Fibroblast of pulmonary artery (primary cell): Measurements from ENCODE around the gene MROH2A.

ENCODE experiments used
- DNase-seq: peaks from one replicate; pipeline ENCODE4 v3.0.0-alpha.2; 2010; ENCODE audit warnings: low read depth
- H3K4me3 ChIP-seq: replicated peaks from 2 replicates; pipeline ENCODE4 v1.5.1; 2011; ENCODE audit warnings: low read depth, mild to moderate bottlenecking, control low read depth, low read length, moderate library complexity
- TF ChIP-seq, protein P1 (sequence below): IDR thresholded peaks from 2 replicates; pipeline ENCODE4 v1.5.1; 2011; ENCODE audit warnings: mild to moderate bottlenecking, control low read depth, low read length, inconsistent platforms; ENCODE audit errors: missing control alignments

The MROH2A gene

DNA sequence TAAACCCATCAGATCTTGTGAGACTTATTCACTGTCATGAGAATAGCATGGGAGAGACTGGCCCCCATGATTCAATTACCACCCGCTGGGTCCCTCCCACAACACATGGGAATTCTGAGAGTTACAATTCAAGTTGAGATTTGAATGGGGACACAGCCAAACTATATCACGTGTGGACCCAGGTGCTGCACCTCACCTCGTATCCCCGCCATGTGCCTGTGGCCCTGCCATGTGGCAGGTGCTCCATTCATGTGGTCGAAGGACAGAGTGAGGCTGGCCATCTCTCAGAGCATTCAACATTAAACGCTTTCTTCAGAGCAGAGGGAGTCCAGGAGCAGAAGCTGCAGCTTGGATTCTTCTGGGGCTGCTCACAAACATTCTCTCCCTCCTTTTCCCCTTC lies 32.3 kb downstream of the MROH2A start:
- TF ChIP-seq, protein P1, sequence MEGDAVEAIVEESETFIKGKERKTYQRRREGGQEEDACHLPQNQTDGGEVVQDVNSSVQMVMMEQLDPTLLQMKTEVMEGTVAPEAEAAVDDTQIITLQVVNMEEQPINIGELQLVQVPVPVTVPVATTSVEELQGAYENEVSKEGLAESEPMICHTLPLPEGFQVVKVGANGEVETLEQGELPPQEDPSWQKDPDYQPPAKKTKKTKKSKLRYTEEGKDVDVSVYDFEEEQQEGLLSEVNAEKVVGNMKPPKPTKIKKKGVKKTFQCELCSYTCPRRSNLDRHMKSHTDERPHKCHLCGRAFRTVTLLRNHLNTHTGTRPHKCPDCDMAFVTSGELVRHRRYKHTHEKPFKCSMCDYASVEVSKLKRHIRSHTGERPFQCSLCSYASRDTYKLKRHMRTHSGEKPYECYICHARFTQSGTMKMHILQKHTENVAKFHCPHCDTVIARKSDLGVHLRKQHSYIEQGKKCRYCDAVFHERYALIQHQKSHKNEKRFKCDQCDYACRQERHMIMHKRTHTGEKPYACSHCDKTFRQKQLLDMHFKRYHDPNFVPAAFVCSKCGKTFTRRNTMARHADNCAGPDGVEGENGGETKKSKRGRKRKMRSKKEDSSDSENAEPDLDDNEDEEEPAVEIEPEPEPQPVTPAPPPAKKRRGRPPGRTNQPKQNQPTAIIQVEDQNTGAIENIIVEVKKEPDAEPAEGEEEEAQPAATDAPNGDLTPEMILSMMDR, result no peak
- no peak for DNase-seq
- no peak overlapping the region for H3K4me3 ChIP-seq

DNA sequence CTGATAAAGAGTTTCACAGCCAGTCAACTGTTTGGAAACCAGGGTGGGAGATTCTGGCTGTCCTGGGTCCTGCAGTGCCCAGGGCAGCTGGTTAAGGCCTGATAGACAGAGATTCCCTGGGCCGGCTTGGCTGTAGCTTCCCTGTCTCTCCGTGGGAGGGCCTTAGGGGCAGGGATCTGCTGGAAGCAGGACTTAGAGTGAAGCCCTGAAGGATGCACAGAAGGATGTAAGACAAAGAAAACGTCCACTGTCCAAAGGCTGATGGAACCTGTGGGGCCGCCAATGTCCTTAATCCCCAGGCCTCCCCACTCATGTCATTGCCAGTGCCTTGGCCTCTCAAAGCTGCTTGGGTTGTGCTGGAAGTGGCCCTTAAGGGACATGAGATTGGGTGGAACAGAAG lies 33.0 kb downstream of the MROH2A start:
- H3K4me3 ChIP-seq, result no peak overlapping the region
- TF ChIP-seq, protein P1, result no peak
- DNase-seq, result no peak

DNA sequence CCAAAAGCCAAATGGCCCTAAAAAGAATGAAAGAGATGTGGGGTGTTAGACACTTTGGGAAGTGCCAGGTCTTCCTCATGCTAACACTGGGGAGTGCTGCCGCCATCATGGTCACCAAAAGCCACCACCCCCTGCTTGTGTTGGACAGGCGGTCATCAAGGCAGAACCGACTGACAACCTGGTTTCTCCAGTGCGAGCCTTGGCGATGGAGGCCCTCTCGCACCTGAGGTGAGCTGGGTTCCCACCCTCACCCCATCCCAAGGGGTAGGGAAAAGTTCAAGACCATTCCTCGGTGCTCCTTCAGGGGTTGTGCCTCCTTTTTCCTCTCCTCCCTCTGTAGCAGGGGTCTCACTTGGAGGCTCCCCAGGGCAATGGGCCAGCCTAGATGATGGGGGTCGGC lies 33.6 kb downstream of the MROH2A start:
- H3K4me3 ChIP-seq, result no peak overlapping the region
- DNase-seq, result no peak
- TF ChIP-seq, protein P1, result no peak

DNA sequence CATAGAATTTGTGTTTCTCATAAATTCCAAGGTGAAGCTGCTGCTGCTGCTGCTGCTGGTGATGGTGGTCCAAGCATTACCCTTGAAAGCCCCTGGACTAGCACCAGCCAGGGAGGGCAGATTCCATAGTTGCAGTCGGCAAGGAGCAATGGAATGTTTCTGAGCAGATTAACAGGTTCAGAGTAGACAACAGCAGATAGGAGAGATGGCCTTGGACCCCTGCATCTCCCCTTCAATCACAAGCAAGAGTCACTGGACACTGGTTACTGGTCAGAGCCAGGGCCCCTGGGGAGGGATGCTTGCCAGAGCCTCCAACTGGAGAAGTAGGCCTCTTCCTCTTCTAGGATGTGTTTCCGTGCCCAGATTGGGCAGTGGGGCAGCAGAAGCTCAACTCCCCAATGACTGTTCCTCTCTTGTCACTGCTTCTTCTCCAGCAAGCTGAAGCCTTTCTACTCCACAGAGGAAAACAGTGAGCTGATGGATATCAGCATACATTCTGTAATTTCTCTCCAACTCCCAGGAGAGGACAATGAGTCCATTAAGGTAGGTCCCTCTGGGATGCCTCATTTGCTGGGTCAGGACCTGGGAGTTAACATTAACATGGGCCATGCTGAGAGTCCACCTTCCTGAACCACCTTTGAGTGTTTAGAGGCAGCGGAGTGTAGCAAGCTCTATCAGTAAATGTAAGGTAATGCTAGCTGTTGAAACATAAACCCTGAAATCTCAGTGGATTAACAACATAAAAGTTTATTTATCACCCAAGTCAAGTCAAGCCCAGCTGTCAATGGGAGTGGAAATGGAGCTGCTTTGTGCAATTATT lies 35.3 kb downstream of the MROH2A start:
- TF ChIP-seq, protein P1, result no peak
- no peak overlapping the region for H3K4me3 ChIP-seq
- no peak for DNase-seq

DNA sequence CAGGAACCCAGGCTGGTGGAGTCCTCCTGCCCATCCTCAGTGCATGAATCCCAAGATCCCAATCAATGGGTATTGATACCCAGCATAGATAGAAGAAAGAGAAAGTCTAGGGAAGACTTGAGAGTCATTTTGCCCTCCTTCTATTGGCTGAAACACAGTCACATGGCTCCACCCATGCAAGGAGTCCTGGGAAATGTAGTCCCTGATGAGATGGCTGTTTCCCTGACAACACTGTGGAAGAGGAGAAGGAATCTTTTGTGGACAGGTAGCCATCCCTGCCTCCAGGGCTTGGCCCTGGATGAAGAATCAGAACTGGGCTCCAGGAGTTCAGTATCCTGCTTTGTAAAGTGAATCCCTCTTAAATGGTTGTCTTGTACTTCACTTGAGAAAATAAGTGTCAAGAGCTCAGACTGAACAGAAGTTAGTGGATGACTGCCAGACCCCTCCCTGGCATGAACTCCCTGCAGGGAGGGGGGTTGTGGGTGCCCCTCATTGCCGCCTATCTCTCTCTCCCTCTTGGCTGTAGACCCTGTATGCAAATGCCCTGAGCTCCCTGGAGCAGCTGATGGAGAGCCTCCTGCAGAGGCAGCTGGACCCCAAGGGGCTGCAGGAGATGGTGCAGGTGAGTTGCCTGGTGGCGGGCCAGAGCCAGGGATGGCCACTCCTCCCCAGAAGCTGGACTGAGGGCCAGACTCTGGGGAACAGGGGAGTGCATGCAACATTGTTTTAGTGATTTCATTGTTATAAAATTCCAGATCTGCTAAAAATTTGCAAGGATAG lies 36.1 kb downstream of the MROH2A start:
- no peak for DNase-seq
- no peak overlapping the region for H3K4me3 ChIP-seq
- TF ChIP-seq, protein P1, result no peak

DNA sequence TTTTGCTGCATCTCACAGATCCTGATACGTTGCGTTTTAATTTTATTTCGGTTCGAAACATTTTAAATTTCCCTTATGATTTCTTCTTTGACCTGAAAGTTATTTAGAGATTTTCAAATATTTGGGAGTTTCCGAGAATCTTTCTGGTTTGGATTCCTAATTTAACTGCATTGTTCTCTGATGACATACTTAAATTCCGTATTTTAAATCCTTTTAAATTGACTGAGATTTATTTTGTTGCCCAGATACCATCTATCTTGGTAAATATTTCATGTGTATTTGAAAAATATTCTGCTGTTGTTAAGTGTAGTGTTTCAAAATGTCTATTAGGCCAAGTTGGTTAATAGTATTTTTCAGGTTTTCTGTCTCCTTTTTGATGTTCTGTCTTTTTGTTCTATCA lies 37.7 kb downstream of the MROH2A start:
- DNase-seq, result no peak
- H3K4me3 ChIP-seq, result no peak overlapping the region
- TF ChIP-seq, protein P1, result no peak
